Measurements from ENCODE around the gene SLC25A21. TPM values are rescaled to one million over a fixed set of nuclear protein-coding genes. Genes with fewer than 3 reads are reported as not detected.
"Not testable (repeated sequence)": the region's sequence is repeated elsewhere in the genome, so short reads cannot be mapped to it uniquely, and the experiment has no call there.

Gene SLC25A21
- total RNA-seq, 2 experiments from 2014 or later = not detected

- no peak overlapping the region for H3K27ac Mint-ChIP-seq
- H3K36me3 Mint-ChIP-seq (ENCODE audit: low read depth) = no peaks in the 10 kb centered on the region
- intact Hi-C loops (cut with micrococcal nuclease) = no loop called here
- CTCF ChIA-PET = no interaction called here
- DNase-seq = no peak
- no peaks in the 10 kb centered on the region for H3K27me3 Mint-ChIP-seq (ENCODE audit: low read depth)
- no peaks in the 10 kb centered on the region for H3K4me1 Mint-ChIP-seq (ENCODE audit: low read depth)
- no peaks in the 10 kb centered on the region for H3K9me3 Mint-ChIP-seq
- H3K4me3 Mint-ChIP-seq = no peak overlapping the region
Observed at GRCh38 chr14:37093364-37093763, 79.0 kb downstream of the SLC25A21 start.

- H3K4me1 Mint-ChIP-seq (ENCODE audit: low read depth) = no peaks in the 10 kb centered on the region
- DNase-seq = no peak
- no peak overlapping the region for H3K4me3 Mint-ChIP-seq
- intact Hi-C loops (cut with micrococcal nuclease) = no loop called here
- CTCF ChIA-PET = no interaction called here
- no peaks in the 10 kb centered on the region for H3K27me3 Mint-ChIP-seq (ENCODE audit: low read depth)
- H3K27ac Mint-ChIP-seq = no peak overlapping the region
- no peaks in the 10 kb centered on the region for H3K9me3 Mint-ChIP-seq
- no peaks in the 10 kb centered on the region for H3K36me3 Mint-ChIP-seq (ENCODE audit: low read depth)
Observed at GRCh38 chr14:37091651-37092050, 80.8 kb downstream of the SLC25A21 start.

- no peaks in the 10 kb centered on the region for H3K36me3 Mint-ChIP-seq (ENCODE audit: low read depth)
- CTCF ChIA-PET = no interaction called here
- no peak overlapping the region for H3K4me3 Mint-ChIP-seq
- H3K4me1 Mint-ChIP-seq (ENCODE audit: low read depth) = no peaks in the 10 kb centered on the region
- DNase-seq = no peak
- H3K9me3 Mint-ChIP-seq = no peaks in the 10 kb centered on the region
- no peak overlapping the region for H3K27ac Mint-ChIP-seq
- H3K27me3 Mint-ChIP-seq (ENCODE audit: low read depth) = no peaks in the 10 kb centered on the region
- intact Hi-C loops (cut with micrococcal nuclease) = no loop called here
Observed at GRCh38 chr14:37090026-37090425, 82.4 kb downstream of the SLC25A21 start.

- intact Hi-C loops (cut with micrococcal nuclease) = no loop called here
- H3K27me3 Mint-ChIP-seq (ENCODE audit: low read depth) = no peaks in the 10 kb centered on the region
- CTCF ChIA-PET = no interaction called here
- no peaks in the 10 kb centered on the region for H3K4me1 Mint-ChIP-seq (ENCODE audit: low read depth)
- no peak for DNase-seq
- H3K9me3 Mint-ChIP-seq = no peaks in the 10 kb centered on the region
- H3K27ac Mint-ChIP-seq = no peak overlapping the region
- no peak overlapping the region for H3K4me3 Mint-ChIP-seq
- no peaks in the 10 kb centered on the region for H3K36me3 Mint-ChIP-seq (ENCODE audit: low read depth)
Observed at GRCh38 chr14:37089410-37089809, 83.0 kb downstream of the SLC25A21 start.

GRCh38 chr14:37088356-37089215 is 83.8 kb downstream of the SLC25A21 start:
- Mint-ChIP-seq H3K4me1 (ENCODE audit: low read depth) (no peaks in the 10 kb centered on the region), H3K9me3 (no peaks in the 10 kb centered on the region), H3K36me3 (ENCODE audit: low read depth) (no peaks in the 10 kb centered on the region), H3K4me3 (no peak overlapping the region), H3K27me3 (ENCODE audit: low read depth) (no peaks in the 10 kb centered on the region), H3K27ac (no peak overlapping the region)
- intact Hi-C loops (cut with micrococcal nuclease) = no loop called here
- no peak for DNase-seq
- CTCF ChIA-PET = no interaction called here

GRCh38 chr14:37087520-37087919 is 84.9 kb downstream of the SLC25A21 start:
- no peaks in the 10 kb centered on the region for H3K4me1 Mint-ChIP-seq (ENCODE audit: low read depth)
- no peak overlapping the region for H3K27ac Mint-ChIP-seq
- H3K27me3 Mint-ChIP-seq (ENCODE audit: low read depth) = no peaks in the 10 kb centered on the region
- no peaks in the 10 kb centered on the region for H3K36me3 Mint-ChIP-seq (ENCODE audit: low read depth)
- intact Hi-C loops (cut with micrococcal nuclease) = no loop called here
- H3K4me3 Mint-ChIP-seq = no peak overlapping the region
- no peak for DNase-seq
- no peaks in the 10 kb centered on the region for H3K9me3 Mint-ChIP-seq
- CTCF ChIA-PET = interaction anchor here (0.7 kb wide), 1 partner anchor 62 kb away, joined by 3 read pairs; no protein-coding TSS in a partner anchor

GRCh38 chr14:37083599-37083998 is 88.8 kb downstream of the SLC25A21 start:
- Mint-ChIP-seq H3K9me3 (peaks cover 2% of the 10 kb centered on the region), H3K27me3 (ENCODE audit: low read depth) (no peaks in the 10 kb centered on the region), H3K4me1 (ENCODE audit: low read depth) (no peaks in the 10 kb centered on the region), H3K4me3 (no peak overlapping the region), H3K27ac (no peak overlapping the region), H3K36me3 (ENCODE audit: low read depth) (no peaks in the 10 kb centered on the region)
- intact Hi-C loops (cut with micrococcal nuclease) = no loop called here
- CTCF ChIA-PET = no interaction called here
- no peak for DNase-seq

GRCh38 chr14:37082449-37082848 is 90.0 kb downstream of the SLC25A21 start:
- peaks cover 2% of the 10 kb centered on the region for H3K9me3 Mint-ChIP-seq
- no peaks in the 10 kb centered on the region for H3K36me3 Mint-ChIP-seq (ENCODE audit: low read depth)
- intact Hi-C loops (cut with micrococcal nuclease) = no loop called here
- CTCF ChIA-PET = no interaction called here
- no peak for DNase-seq
- no peaks in the 10 kb centered on the region for H3K27me3 Mint-ChIP-seq (ENCODE audit: low read depth)
- H3K4me1 Mint-ChIP-seq (ENCODE audit: low read depth) = no peaks in the 10 kb centered on the region
- no peak overlapping the region for H3K4me3 Mint-ChIP-seq
- H3K27ac Mint-ChIP-seq = no peak overlapping the region

- Mint-ChIP-seq H3K27me3 (ENCODE audit: low read depth) (no peaks in the 10 kb centered on the region), H3K36me3 (ENCODE audit: low read depth) (no peaks in the 10 kb centered on the region), H3K4me3 (no peak overlapping the region), H3K9me3 (peaks cover 2% of the 10 kb centered on the region), H3K27ac (no peak overlapping the region), H3K4me1 (ENCODE audit: low read depth) (no peaks in the 10 kb centered on the region)
- intact Hi-C loops (cut with micrococcal nuclease) = no loop called here
- no peak for DNase-seq
- CTCF ChIA-PET = no interaction called here
Observed at GRCh38 chr14:37081856-37082255, 90.5 kb downstream of the SLC25A21 start.

GRCh38 chr14:37081218-37081617 is 91.2 kb downstream of the SLC25A21 start:
- H3K36me3 Mint-ChIP-seq (ENCODE audit: low read depth) = no peaks in the 10 kb centered on the region
- H3K9me3 Mint-ChIP-seq = peaks cover 2% of the 10 kb centered on the region
- DNase-seq = no peak
- intact Hi-C loops (cut with micrococcal nuclease) = no loop called here
- no peaks in the 10 kb centered on the region for H3K27me3 Mint-ChIP-seq (ENCODE audit: low read depth)
- H3K4me1 Mint-ChIP-seq (ENCODE audit: low read depth) = no peaks in the 10 kb centered on the region
- H3K4me3 Mint-ChIP-seq = no peak overlapping the region
- CTCF ChIA-PET = no interaction called here
- no peak overlapping the region for H3K27ac Mint-ChIP-seq

GRCh38 chr14:37078131-37078530 is 94.3 kb downstream of the SLC25A21 start:
- DNase-seq = no peak
- Mint-ChIP-seq H3K4me1 (ENCODE audit: low read depth) (no peaks in the 10 kb centered on the region), H3K4me3 (no peak overlapping the region), H3K9me3 (peaks cover 2% of the 10 kb centered on the region), H3K27ac (no peak overlapping the region), H3K27me3 (ENCODE audit: low read depth) (no peaks in the 10 kb centered on the region), H3K36me3 (ENCODE audit: low read depth) (no peaks in the 10 kb centered on the region)
- CTCF ChIA-PET = no interaction called here
- intact Hi-C loops (cut with micrococcal nuclease) = no loop called here

- intact Hi-C loops (cut with micrococcal nuclease); H3K9me3 Mint-ChIP-seq; DNase-seq; CTCF ChIA-PET; H3K27ac Mint-ChIP-seq; H3K4me3 Mint-ChIP-seq; H3K4me1 Mint-ChIP-seq (ENCODE audit: low read depth); H3K27me3 Mint-ChIP-seq (ENCODE audit: low read depth); H3K36me3 Mint-ChIP-seq (ENCODE audit: low read depth): not testable (repeated sequence)
Observed at GRCh38 chr14:37074320-37074719, 98.1 kb downstream of the SLC25A21 start.

GRCh38 chr14:37063467-37064240 is 108.8 kb downstream of the SLC25A21 start:
- no peak for DNase-seq
- no peaks in the 10 kb centered on the region for H3K36me3 Mint-ChIP-seq (ENCODE audit: low read depth)
- no peak overlapping the region for H3K4me3 Mint-ChIP-seq
- intact Hi-C loops (cut with micrococcal nuclease) = no loop called here
- H3K9me3 Mint-ChIP-seq = peaks cover 2% of the 10 kb centered on the region
- H3K4me1 Mint-ChIP-seq (ENCODE audit: low read depth) = no peaks in the 10 kb centered on the region
- CTCF ChIA-PET = no interaction called here
- no peak overlapping the region for H3K27ac Mint-ChIP-seq
- no peaks in the 10 kb centered on the region for H3K27me3 Mint-ChIP-seq (ENCODE audit: low read depth)
